Activated CD4-positive, CD25-positive, alpha-beta regulatory T cell treated with anti-CD3 and anti-CD28 coated beads, Interleukin-2, amount 50 U/mL, for 16 hours (primary cell): ENCODE results near the gene FTCDNL1.

Source experiments
- DNase-seq: peaks from one replicate; pipeline ENCODE4 v3.0.0-alpha.2; 2020; ENCODE audit warnings: low read depth, low spot score

FTCDNL1 gene

GRCh38 chr2:199842631-199843395 is 8.2 kb downstream of the FTCDNL1 start:
- DNase-seq: no peak

DNA sequence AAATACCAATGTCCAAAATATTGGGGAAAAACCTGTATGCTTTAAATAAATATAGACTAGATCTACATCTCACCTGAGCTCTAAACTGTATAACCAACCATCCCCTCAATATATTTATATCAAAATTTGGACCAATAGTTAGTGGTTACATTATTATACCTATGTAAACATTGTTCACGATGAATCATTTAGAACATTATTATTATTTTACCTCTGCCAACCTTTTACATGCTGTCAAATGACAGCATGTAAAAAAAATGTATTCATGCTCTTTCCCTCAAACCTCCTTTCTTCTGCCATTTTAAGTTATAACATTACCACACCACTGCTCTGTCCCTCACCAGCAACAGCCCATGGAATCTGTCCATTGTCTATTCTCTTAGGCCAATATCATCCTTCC is 9.6 kb downstream of the FTCDNL1 start:
- no peak for DNase-seq

GRCh38 chr2:199838399-199838798 is 12.6 kb downstream of the FTCDNL1 start:
- DNase-seq: no peak

- DNase-seq: no peak
Measured at GRCh38 chr2:199836943-199837342, 14.0 kb downstream of the FTCDNL1 start.

- no peak for DNase-seq
Measured at GRCh38 chr2:199833525-199833924, 17.5 kb downstream of the FTCDNL1 start.

DNA sequence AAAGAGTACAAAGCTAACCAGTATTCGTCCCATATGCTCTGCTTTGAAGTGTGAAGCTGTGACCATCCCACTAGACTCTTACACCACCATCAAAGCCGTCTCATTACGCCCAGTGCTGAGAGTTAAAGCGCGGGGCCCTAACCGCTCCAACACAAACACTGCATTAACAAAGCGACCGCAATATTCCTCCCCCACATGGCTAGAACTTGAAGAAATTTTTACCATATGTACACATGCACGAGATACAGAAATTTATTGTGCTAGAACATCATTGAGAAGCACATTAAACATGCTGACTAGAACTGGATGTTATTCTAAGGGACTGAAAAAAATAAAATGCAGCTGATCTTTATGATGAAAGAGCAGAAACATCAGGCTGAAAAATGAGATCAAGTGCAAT is 20.5 kb downstream of the FTCDNL1 start:
- DNase-seq: no peak

GRCh38 chr2:199829628-199830027 is 21.4 kb downstream of the FTCDNL1 start:
- DNase-seq: no peak

DNA sequence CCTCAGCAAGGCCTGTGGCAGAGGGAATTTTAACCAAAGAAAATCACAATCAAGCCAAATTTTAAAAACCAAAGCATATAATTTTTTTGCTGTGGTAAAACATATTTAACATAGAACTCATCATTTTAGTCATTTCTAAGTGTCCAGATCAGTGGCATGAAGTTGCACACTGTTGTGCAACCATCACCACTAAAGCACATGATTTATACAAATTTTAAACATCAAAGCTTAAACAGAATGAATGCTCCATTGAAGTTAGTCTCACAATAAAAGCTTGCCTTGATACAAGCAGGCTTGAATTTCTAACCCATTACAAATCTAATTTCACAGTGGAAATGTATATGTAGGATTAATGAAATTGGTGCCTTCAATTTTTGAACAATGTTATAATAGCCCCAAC is 31.2 kb downstream of the FTCDNL1 start:
- DNase-seq: no peak

GRCh38 chr2:199818754-199819153 is 32.2 kb downstream of the FTCDNL1 start:
- no peak for DNase-seq

- DNase-seq: no peak
Measured at GRCh38 chr2:199818026-199818425, 33.0 kb downstream of the FTCDNL1 start.

DNA sequence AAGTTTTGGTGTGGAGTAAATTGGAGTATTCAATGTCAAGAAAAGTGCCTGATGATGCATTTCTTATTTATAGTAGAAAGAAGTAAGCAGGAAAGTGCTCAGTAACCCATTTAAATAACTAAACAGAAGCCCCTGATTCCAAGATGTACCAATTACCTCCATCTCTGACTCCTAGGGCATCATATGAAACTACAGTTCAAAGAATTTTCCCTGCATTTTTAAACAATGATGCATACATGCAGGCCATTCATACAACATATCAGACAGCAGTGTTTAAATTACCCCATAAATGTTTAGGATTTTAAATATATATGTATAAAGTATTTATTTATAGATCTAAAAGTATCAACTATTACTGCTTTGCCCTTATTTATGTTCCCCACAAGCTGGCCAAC is 36.2 kb downstream of the FTCDNL1 start:
- DNase-seq: no peak

- DNase-seq: no peak
Measured at GRCh38 chr2:199814101-199814816, 36.7 kb downstream of the FTCDNL1 start.

DNA sequence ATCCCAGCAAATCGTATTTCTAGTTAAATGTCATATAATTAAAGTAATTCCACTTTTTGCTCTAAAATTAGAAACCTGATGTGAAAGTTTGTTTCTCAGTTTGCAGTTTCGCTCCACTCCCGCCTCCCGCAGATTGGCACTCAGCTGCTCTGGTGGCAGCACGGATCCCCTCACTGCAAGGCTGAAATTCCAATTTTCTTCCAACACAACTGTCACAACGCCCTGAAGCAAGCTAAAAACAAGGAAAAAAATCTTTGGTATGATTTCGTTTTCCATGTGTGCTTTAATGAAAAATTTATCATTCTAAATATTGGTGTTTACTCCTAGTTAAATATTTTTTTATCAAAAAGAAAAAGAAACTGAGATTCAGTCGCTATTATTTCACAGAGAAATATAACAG is 38.5 kb downstream of the FTCDNL1 start:
- no peak for DNase-seq

- DNase-seq: no peak
Measured at GRCh38 chr2:199811346-199811745, 39.6 kb downstream of the FTCDNL1 start.

GRCh38 chr2:199810422-199811171 is 40.4 kb downstream of the FTCDNL1 start:
- no peak for DNase-seq

DNA sequence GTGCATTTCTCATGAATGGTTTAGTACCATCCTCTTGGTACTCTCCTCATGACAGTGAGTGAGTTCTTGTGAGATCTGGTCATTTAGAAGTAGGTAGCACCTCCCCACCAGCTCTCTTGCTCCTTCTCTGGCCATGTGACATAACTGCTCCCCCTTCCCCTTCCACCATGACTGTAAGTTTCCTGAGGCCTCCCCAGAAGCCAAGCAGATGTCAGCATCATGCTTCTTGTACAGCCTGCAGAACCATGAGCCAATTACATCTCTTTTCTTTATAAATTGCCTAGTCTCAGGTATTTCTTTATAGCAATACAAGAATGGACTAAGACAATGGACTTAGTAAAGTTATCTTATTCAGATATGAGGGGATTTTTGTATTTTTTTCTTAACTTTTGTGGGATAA is 43.0 kb downstream of the FTCDNL1 start:
- no peak for DNase-seq

DNA sequence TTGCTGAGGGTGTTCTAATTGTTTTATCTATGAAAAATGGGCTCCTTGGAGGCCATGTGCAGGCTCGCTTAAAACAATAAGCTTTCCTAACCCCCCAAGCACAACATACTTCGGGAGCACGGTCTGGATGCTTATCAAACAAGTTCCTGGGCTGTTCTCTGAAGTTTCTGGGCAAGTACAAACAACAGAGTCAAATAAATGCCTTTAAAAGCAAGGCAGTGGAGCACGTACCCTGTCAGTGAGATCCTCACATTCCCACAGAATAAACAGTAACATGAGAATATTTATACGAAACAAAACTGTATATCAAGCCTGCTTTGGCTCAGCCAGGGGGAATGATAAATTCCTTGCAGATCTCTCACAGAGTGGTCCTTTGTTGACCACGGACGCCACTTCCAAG is 44.8 kb downstream of the FTCDNL1 start:
- DNase-seq: no peak

- no peak for DNase-seq
Measured at GRCh38 chr2:199804831-199805230, 46.2 kb downstream of the FTCDNL1 start.

DNA sequence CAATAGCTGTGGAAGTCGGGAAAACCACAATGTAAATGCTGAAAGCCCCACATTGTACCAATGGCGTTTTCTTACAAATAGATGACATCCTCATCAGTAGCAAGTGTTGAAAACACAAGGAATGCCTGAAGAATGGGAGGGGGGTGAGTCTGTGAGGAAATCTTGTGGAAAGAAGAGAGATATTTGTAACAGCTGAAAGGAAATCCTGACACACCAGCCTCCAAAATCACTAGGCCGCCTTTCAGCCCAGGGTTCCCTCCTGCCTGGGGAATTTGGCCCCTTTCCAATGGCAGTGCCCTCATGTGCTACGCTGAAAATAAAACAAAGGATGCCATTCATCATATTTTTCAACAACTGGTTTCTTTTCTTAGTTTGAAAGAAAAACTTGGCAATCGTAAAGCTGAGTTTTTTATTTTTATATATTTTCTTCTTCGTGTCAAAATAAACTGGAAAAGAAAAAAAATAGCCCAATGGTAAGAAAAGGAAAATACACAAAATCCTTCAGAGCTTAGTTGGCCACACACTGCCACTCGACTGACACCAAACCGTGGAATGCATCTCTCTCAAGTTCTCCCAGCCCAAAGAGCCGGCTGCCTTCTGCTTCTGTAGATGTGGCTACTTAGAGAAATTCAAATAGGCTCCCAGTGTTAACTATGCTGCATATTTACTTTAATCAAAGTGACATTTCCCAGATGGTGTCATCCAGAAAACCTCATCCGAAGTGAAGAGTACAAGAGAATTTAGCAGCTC is 52.0 kb downstream of the FTCDNL1 start:
- no peak for DNase-seq

- DNase-seq: no peak
Measured at GRCh38 chr2:199797431-199798403, 53.3 kb downstream of the FTCDNL1 start.

DNA sequence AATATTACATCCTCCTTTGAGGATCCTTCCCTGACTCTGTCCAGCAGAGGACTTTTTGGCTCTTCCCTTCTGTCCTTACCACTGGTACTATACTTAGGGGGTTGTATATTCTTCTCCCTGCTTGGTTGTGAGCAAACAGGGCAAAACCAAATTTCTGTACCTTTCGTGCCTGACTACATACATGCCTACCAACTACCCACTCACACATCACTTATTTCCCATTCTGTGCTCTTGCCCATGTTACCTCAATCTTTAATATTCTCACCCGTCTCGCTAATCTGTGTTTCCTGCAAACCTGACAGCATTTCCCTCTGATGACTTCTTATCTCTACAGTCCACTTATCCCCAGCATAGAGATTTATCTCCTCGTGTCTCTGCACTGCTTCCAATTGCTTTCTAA is 58.6 kb downstream of the FTCDNL1 start:
- no peak for DNase-seq
